OCI-LY1 (cell line): Measurements from ENCODE around the gene RAB4A.

Experiments used
- H2AFZ ChIP-seq: fragments of 200-600 bp; sonication (generic), shearing (Covaris generic); 2 replicates; pipeline ENCODE4 v1.6.0; 2014; ENCODE audit warnings: antibody characterized with exemption, mild to moderate bottlenecking, low read length
- H3F3A ChIP-seq: fragments of 200-600 bp; sonication (generic), shearing (Covaris generic); 2 replicates; pipeline ENCODE4 v1.6.0; 2014; ENCODE audit warnings: mild to moderate bottlenecking, antibody characterized with exemption, low read length, moderate library complexity; ENCODE audit not compliant: insufficient read depth
- H3K27ac ChIP-seq: fragments of 200-600 bp; sonication (generic); 2 replicates; pipeline ENCODE4 v1.5.1; 2014; ENCODE audit warnings: low read length, mixed run types, mild to moderate bottlenecking, low read depth; ENCODE audit not compliant: poor library complexity, severe bottlenecking
- H3K27me3 ChIP-seq: fragments of 200-600 bp; sonication (generic); 2 replicates; pipeline ENCODE4 v1.6.0; 2014; ENCODE audit warnings: antibody characterized with exemption, mild to moderate bottlenecking, low read length, moderate library complexity; ENCODE audit not compliant: insufficient read depth
- H3K36me3 ChIP-seq: fragments of 200-600 bp; sonication (generic); 2 replicates; pipeline ENCODE4 v1.6.1; 2014; ENCODE audit warnings: mild to moderate bottlenecking, antibody characterized with exemption, low read length, moderate library complexity, mixed read lengths; ENCODE audit not compliant: insufficient read depth
- H3K4me1 ChIP-seq: fragments of 200-600 bp; sonication (generic); 2 replicates; pipeline ENCODE4 v1.5.1; 2014; ENCODE audit warnings: mild to moderate bottlenecking, low read length, moderate library complexity; ENCODE audit not compliant: insufficient read depth, severe bottlenecking
- H3K4me2 ChIP-seq: fragments of 200-600 bp; sonication (generic), shearing (Covaris generic); 2 replicates; pipeline ENCODE4 v1.6.1; 2014; ENCODE audit warnings: low read length
- H3K4me3 ChIP-seq: fragments of 200-600 bp; sonication (generic); 2 replicates; pipeline ENCODE4 v1.5.1; 2014; ENCODE audit warnings: low read length, low read depth, mild to moderate bottlenecking, mixed read lengths; ENCODE audit not compliant: poor library complexity, severe bottlenecking
- H3K79me2 ChIP-seq: fragments of 200-600 bp; shearing (Covaris generic); 2 replicates; pipeline ENCODE4 v1.6.1; 2016; ENCODE audit warnings: mixed run types, low read length, mixed read lengths; ENCODE audit not compliant: insufficient read depth
- H3K9ac ChIP-seq: fragments of 200-600 bp; sonication (generic), shearing (Covaris generic); 2 replicates; pipeline ENCODE4 v1.6.1; 2014; ENCODE audit warnings: mild to moderate bottlenecking, low read length, mixed read lengths
- H3K9me2 ChIP-seq: fragments of 200-600 bp; sonication (generic), shearing (Covaris generic); 2 replicates; pipeline ENCODE4 v1.6.1; 2014; ENCODE audit warnings: low read depth, mild to moderate bottlenecking, low read length, mixed read lengths
- H3K9me3 ChIP-seq: fragments of 200-600 bp; shearing (Covaris generic); 2 replicates; pipeline ENCODE4 v1.6.1; 2014; ENCODE audit warnings: low read length, mixed read lengths
- H4K20me1 ChIP-seq: fragments of 200-600 bp; sonication (generic), shearing (Covaris generic); 2 replicates; pipeline ENCODE4 v1.6.0; 2016; ENCODE audit warnings: mild to moderate bottlenecking, low read length; ENCODE audit not compliant: insufficient read depth
- EZH2 ChIP-seq: fragments of 200-600 bp; sonication (generic), shearing (Covaris generic); IDR thresholded peaks from 2 replicates; pipeline ENCODE4 v1.8.0; 2017; ENCODE audit warnings: borderline replicate concordance, mixed run types, mild to moderate bottlenecking, antibody characterized with exemption, low read length, moderate library complexity, mixed read lengths
- TF ChIP-seq, protein P1 (sequence below): fragments of 200-600 bp; sonication (generic), shearing (Covaris generic); IDR thresholded peaks from 2 replicates; pipeline ENCODE4 v1.5.1; 2017; ENCODE audit warnings: mild to moderate bottlenecking, antibody characterized with exemption, low read length, moderate library complexity, mixed read lengths

RAB4A gene

DNA sequence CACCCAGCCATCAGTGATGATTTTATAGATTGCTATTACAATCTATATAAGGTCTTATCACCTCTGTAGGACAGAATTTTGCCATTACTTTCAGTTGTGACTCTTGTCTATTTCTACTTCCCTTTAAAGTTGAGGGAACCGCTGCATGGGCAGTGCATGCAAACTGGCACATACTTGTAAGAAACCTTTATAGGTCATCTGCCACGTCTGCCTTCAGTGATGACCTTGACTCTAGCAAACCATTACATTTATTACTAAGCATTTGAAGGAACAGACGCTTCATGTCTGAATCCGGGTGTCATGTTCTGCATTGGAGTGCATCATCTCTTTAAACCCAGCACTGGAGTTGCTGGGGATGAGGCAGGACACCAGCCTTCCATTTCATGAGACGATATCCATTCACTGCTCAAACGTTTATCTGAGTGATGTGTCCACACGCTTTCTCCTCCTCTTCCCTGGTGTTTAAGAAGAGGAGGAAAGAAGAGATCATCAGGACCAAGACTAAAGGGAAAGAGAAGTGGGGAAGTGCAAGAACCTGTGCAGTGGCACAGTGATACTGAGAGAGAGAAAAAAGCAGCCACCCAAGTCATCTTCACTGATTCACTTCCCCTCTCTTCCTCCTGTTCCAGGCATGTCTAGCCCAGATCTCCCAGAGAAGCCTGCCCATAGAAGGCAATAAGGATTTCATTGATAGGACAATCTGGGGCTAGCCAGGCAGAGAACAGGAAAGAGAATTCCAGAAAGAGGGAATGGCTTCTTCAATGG is 57.9 kb downstream of the RAB4A start:
- H3F3A ChIP-seq = no peaks in the 10 kb centered on the region
- no peaks in the 10 kb centered on the region for H3K27me3 ChIP-seq
- no peak overlapping the region for H3K27ac ChIP-seq
- H3K36me3 ChIP-seq = peaks cover 38% of the 10 kb centered on the region
- no peak overlapping the region for H3K4me3 ChIP-seq
- TF ChIP-seq, protein P1, sequence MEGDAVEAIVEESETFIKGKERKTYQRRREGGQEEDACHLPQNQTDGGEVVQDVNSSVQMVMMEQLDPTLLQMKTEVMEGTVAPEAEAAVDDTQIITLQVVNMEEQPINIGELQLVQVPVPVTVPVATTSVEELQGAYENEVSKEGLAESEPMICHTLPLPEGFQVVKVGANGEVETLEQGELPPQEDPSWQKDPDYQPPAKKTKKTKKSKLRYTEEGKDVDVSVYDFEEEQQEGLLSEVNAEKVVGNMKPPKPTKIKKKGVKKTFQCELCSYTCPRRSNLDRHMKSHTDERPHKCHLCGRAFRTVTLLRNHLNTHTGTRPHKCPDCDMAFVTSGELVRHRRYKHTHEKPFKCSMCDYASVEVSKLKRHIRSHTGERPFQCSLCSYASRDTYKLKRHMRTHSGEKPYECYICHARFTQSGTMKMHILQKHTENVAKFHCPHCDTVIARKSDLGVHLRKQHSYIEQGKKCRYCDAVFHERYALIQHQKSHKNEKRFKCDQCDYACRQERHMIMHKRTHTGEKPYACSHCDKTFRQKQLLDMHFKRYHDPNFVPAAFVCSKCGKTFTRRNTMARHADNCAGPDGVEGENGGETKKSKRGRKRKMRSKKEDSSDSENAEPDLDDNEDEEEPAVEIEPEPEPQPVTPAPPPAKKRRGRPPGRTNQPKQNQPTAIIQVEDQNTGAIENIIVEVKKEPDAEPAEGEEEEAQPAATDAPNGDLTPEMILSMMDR = no peak
- TF ChIP-seq EZH2 = no peak
- no peak overlapping the region for H3K9ac ChIP-seq
- no peak overlapping the region for H3K4me2 ChIP-seq
- H3K79me2 ChIP-seq = 0 out of 2 replicates have a peak, but pooled peaks cover 6% of the 10 kb centered on the region
- no peaks in the 10 kb centered on the region for H4K20me1 ChIP-seq
- no peaks in the 10 kb centered on the region for H3K9me2 ChIP-seq
- H3K9me3 ChIP-seq = no peaks in the 10 kb centered on the region
- H3K4me1 ChIP-seq = peaks cover 18% of the 10 kb centered on the region
- H2AFZ ChIP-seq = no peak overlapping the region

DNA sequence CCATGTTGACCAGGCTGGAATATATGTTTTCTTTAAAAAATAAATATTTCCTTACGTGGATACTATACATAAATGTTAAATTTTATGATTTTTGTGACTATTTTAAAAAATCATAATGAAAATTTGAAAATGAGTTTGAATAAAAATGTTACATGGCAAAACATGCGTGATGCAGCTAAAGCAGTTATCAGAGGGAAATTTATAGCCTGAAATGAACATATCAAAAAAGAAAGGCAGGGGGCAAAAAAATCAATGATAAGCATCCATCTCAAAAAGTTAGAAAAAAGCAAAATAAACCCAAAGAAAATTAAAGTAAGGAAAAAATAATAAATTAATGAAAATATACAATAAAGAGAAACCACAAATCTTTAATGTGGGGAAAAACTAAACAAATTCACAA is 63.4 kb downstream of the RAB4A start:
- H3K79me2 ChIP-seq = peaks cover 47% of the 10 kb centered on the region

DNA sequence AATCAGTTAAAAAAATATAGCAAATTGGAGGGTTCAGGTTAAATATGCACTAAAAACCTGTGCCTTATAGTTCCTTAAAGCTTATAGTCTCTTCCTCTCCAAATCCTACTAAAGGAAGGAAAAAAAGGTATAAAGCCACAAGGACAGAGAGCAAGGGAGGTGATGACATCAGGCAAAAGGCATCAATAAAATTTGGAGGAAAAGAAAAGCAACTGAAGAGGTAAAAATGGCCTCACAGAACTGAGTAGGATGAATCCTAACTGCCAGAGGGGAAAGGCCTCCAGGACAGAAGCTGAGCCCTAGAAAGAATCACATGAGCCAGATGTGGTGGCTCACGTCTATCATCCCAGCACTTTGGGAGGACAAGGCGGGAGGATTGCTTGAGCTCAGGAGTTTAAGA is 63.8 kb downstream of the RAB4A start:
- Histone ChIP-seq H3K9ac (no peak overlapping the region), H3K36me3 (peaks cover 12% of the 10 kb centered on the region), H3K27me3 (no peaks in the 10 kb centered on the region), H3K27ac (no peak overlapping the region), H3K4me1 (peaks cover 35% of the 10 kb centered on the region), H3K9me3 (peaks cover 3% of the 10 kb centered on the region; the same call in 1 of the 2 replicates), H3K4me2 (no peak overlapping the region), H2AFZ (no peak overlapping the region), H3K9me2 (no peaks in the 10 kb centered on the region), H3K4me3 (no peak overlapping the region), H3F3A (no peaks in the 10 kb centered on the region), H3K79me2 (peaks cover 51% of the 10 kb centered on the region), H4K20me1 (no peaks in the 10 kb centered on the region)
- TF ChIP-seq, protein P1 = no peak
- TF ChIP-seq EZH2 = no peak

More for the DNA sequence above, 63.4 kb downstream of the RAB4A start:
- H3K9me2 ChIP-seq = no peaks in the 10 kb centered on the region
- peaks cover 12% of the 10 kb centered on the region for H3K36me3 ChIP-seq
- H3K9ac ChIP-seq = no peak overlapping the region
- TF ChIP-seq, protein P1 = no peak
- TF ChIP-seq EZH2 = no peak
- H2AFZ ChIP-seq = no peak overlapping the region
- no peaks in the 10 kb centered on the region for H3K27me3 ChIP-seq
- no peak overlapping the region for H3K4me3 ChIP-seq
- H4K20me1 ChIP-seq = no peaks in the 10 kb centered on the region
- peaks cover 30% of the 10 kb centered on the region for H3K4me1 ChIP-seq
- H3F3A ChIP-seq = no peaks in the 10 kb centered on the region
- H3K27ac ChIP-seq = no peak overlapping the region
- H3K4me2 ChIP-seq = no peak overlapping the region
- H3K9me3 ChIP-seq = peaks cover 3% of the 10 kb centered on the region; the same call in 1 of the 2 replicates
